ENCODE measurements around the gene NUP133.
A peak's percentile ranks its signal among the peaks of the same experiment; 100 is the strongest.
"Not testable (repeated sequence)": the region's sequence is repeated elsewhere in the genome, so short reads cannot be mapped to it uniquely, and the experiment has no call there.

The NUP133 gene

DNA sequence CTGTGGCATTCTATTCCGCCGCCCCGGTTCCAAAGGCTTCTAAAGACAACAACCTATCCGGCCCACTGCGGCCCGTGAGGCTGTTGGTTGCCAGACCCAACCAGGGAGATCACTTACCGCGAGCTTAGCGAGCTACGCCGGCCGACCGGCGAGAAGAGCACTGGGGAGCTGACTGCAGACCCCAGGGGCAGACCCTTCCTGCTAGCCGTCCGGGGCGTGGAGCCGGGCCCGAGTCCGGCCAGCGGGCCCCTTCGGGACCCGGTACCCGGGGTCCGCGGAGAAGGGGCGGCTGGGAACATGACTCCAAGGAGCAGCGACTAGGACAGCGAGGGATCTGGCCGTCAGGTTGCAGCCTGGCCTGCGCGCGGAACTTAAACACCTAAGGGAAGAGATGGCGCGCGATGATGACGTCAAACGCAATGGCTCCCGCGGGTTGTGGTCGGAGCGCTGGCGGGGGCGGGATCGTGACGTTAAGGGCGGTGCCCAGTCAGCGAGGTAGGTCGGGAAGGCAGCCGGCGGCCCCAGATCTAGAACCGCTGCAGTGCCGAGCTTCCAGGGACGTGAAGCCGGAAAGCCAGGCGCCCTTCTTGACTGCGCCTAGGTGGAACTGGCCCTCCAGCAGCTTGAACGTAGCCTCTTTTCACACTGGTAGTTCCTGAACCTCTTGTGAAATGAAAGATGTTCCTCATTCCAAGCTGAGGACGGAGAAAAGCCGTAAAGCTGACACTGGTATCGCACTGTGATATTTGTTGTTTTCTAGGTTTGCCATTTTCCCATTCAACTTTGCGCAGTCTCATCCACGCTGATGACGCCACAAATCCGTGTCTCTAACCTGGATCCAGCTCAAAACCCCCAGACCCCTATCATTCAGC lies at the start of gene NUP133:
NUP133 (minus strand) TSS at position 391 of the 872 bp plus-strand sequence; CDS start at position 299, 92 bp downstream.
- DNase-seq = peak; percentile 60 to 86

DNA sequence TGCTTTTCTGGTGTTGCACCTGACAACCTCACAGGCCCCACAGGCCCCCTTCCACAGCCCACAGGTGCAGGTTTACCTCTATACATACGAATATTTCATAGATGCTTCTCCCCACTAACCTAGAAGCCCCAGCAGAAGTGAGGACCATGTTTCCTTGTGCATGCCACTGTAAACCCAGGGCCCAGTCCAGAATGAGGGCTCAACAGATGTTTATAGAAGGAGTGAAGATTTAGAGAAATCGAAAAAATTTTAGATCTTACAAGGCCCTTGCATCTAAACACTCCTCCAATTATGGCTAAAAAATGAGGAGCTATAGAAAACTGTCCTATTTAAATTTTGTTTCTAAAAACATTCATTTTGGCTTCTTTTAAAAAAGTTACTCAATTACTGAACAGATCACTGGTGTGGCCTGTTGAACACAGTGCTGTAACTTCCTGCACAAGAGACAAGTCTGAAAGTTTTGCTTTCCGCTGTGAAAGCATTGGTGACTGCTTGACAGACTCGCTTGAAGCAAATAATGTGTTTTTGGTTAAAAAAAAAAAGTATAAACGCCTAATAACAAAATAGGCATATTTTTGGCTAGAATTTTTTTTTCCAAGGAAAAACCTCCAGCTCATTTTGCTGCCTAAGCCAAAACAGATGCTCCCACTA lies 49.2 kb upstream of the NUP133 start:
- no peak for DNase-seq

DNA sequence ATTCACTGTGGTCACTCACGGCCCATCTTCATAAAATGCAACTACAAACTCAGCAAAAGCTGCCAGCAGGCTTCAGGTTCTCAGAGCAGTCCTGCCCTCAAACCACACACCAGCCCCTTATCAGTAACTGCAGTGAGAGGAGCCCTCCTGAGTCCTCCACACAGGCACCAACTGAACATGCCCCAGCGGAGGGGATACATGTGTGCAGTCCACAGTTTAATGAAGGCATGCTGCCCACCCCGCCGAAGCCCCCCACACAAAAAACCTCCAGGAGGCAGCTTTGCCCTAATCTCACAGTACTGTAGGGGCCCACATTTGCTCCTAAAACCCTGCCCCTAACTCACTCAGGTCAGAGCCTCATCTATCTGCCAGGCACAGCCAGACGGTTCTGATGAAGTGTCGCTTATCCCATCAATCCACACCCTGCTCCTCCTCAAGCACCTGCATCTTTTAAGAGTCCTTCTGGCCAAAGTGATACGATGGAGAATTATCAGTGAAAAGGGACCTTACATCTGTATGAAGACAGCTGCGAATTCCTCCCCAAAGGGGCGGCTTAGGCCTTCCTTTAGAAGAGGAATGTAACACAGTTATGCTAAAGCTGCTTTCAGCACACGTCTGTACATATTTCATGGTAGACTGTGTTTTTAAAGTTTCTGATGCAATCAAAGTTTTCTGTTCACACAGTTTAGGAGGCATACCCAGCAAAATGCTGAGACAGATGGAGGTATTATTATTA lies 46.9 kb upstream of the NUP133 start:
- no peak for DNase-seq

DNA sequence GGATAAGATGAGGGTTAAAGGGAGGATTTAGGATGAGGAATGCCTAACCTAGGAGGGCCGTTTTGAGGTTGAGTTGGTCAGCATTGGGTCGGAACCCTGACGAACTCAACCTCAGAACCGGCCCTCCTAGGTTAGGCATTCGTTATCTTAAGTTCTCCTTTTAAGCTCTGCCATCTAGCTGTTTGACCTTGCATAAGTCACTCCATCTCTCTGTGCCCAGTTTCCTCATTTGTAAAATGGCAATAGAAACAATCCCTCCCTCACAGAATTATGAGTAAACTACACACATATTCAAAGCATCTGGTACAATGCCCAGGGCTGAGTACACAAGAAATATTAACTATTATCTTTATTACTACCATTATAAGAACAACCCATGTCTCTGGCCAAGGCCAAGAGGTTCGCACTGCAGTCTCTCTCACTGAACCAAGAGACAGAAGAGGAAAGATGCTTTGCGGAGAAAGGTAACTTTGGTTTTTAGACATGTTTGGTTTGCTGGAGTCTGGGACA lies 45.5 kb upstream of the NUP133 start:
- no peak for DNase-seq

DNA sequence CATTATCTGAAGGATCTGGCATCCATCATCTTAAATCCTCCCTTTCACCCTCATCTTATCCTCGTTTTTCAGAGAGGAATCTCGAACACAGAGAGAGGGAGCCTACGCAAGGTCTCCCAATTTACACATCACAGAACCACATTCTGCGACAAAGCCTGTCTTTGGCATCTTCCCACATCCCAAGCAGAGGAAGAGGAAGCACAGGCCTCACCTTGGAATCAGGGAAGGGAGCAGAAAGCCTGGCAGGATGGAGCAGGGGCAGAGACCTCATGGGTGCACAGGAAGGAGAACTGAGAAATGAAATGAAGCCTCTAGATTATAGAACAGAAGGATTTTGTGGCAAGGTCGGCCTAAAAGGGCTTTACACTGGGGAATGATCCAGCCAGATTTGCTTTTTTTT lies 44.6 kb upstream of the NUP133 start:
- DNase-seq = no peak

DNA sequence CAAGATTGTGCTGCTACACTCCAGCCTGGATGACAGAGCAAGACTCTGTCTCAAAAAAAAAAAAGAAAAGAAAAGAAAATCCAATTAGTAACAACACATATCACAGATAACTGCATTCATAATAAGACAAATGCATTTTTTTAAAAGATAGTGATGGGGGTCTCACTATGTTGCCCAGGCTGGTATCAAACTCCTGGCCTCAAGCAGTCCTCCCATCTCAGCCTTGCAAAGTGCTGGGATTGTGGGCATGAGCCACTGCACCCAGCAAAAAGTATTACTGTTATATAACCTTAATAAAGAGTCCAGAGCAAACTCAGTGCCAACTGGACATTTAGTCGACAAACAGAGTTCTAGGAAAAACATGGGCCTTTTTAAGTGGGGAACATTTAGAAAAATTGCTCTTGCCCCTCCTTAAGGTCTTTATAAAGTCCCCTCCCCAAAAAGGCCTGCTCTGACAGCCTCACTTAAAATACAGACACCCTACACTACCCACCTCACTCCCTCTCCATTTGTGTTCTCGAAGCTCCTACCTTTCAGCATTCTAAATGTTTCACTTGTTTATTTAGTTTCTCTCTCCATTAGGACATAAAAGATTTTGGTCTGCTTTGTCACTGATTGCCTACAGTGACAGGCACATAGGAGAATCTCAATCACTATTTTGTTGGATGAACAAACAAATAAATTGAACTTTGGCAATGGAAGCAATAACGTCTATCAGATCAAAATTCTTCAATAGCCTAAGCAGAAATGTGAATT lies 42.8 kb upstream of the NUP133 start:
- no peak for DNase-seq

DNA sequence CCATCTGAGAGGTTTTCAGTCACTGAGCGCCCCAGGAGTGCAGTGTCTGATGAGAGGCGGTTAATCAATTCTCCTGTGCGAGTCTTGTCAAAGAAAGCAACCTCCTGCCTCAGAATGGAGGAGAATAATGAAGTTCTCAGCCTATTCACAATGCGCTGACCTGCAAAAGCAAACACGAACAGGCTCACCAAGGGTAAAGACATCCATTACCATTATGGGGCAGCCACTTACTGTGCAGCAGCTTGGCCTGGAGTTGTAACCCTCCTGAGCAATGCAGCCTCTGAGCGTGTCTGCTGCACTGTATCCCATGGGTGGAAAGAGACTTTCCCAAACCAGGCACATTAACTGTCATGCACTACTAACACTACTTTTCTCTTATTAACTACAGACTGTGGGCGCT lies 39.4 kb upstream of the NUP133 start:
- DNase-seq = no peak

DNA sequence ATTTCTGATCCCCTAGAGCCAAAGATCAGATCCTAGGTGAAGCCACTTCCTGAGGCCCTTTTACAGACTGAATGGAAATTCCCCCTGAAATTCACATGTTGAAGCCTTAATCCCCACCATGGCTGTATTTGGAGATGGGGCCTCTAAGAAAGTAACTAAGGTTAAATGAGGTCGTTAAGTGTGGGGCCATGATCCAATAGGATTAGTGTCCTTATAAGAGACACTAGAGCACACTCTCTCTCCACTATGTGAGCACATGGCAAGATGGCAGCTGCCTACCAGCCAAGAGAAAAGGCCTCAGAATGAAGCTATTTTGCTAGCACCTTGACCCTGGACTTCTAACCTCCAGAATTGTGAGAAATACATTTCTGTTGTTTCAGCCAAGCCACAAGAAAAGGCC lies 36.4 kb upstream of the NUP133 start:
- no peak for DNase-seq

DNA sequence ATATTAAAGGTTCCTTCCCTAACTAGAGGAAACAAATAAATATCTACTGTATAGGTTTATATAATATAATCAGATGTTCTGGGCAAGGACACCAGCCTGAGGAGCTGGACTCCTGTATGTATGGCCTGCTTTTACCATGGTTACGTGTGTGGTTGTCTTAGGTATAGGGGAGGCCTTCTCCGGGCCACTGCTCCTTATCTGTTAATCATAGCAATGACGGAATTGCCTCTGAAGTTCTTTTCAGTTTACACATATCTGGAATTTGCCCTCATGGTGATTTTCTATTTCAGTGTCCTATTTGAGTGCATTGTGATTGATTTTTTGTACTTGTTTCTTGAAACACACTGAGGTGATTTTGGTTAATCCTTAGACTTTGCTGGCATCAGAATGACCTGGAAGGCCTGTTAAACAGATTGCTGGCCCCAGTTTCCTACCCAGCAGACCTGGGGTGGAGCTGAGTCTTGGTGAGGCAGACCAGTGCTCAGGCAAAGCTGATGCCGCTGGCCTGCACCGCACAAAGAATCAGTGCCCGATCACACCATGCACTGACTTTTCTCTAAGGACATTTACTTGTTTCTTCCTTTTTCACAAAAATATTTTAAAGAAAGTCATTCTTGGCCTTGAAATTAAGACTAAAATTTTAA lies 31.8 kb upstream of the NUP133 start:
- no peak for DNase-seq

DNA sequence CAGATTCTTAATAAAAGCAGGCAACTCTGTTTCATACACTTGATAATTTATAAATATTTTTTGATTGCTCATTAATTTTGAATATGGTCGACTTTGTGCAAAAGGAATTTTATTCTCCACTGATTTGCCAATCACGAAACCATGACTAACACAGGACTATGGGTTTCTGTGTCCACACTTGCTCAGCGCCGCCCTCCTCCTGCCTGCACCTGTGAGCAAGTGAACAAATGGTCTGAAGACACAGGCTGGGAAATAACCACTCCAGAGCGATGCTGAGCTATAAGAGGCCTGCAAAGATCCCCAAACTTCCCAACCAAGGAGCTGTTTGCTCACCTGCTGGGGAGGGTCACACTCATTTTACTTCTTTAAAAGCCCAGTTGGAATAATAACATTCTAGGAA lies 30.8 kb upstream of the NUP133 start:
- no peak for DNase-seq

DNA sequence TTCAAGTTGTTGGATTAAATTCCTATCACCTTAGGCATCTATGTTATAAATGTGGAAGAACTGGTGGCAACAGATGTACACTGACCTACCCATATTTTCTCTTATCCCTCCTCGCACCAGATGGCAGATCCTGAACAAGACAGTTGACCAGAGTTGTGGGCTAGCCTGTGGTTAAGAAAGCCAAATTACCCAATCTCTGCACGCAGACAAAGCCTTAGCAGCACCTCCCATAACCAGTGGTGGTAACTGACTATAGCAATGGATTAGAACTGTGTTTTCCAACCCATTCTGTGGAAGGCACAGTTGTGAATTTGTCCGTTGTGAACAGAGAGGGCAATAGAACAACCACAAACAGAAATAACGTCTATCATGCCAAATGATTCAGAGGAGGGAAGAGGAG lies 29.8 kb upstream of the NUP133 start:
- no peak for DNase-seq

DNA sequence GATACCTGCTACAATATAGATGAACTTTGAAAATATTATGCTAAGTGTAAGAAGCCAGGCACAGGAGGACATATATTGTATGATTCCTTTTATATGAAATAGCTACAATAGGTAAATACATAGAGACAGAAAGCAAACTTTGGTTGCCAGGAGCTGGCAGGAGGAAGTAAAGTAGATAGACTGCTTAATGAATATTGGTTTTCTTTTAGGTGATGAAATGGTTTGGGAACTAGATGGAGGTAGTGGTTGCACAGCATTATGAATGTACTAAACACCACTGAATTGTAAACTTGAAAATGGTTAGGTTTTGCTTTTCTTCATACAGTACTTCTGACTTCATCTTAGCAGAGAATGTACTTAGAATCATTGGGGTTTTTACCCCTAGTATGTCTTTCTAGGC lies 28.8 kb upstream of the NUP133 start:
- no peak for DNase-seq

DNA sequence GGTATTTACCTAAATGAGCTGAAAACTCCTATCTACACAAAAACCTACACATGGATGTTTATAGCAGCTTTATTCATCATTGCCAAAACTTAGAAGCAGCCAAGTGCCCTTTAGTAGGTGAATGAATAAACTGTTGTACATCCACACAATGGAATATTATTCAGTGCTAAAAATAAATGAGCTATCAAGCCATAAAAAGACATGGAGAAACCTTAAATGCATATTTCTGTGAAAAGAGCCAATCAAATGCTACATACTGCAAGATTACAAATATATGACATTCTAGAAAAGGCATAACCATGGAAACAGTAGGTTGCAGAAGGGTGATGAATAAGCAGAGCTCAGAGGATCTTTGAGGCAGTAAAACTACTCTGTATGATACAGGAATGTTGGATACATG lies 27.1 kb upstream of the NUP133 start:
- no peak for DNase-seq

DNA sequence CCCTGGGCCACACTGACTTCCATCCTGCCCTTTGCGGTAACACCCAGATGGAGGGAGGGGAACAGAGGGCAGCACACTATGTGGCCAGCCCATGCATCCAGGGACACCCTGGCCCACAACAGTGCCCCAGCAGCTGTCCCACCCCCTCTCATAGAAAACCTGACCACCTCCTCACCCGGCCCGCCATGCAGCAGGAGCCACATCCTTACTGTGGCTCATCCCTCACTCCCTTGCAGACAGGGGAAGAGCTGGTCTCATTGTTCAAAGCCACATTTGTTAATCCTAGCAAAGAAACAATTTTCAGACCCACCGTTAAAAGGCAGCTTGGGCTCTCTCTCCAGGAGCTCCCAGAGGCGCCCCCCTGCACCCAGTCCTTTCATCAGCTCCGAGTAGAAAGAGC lies 23.2 kb upstream of the NUP133 start:
- DNase-seq = no peak

DNA sequence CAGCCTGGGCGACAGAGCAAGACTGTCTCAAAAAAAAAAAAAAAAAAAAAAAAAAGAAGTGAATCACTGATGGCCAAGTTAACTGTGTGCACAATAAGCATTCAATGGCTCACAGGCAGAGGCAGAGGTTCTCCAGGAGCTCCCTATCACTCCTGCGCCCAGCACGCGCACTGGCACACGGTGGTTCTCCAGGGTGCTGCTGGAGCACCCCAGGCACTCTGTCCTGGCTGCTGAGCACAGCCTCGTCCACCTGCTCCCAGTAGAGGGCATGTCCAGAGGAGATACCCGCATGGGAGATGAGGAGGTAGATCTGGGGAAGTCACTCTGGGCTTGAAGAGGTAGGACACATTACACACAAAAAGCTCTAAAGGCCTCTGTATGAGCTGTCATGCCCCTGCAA lies 21.5 kb upstream of the NUP133 start:
- DNase-seq = no peak

DNA sequence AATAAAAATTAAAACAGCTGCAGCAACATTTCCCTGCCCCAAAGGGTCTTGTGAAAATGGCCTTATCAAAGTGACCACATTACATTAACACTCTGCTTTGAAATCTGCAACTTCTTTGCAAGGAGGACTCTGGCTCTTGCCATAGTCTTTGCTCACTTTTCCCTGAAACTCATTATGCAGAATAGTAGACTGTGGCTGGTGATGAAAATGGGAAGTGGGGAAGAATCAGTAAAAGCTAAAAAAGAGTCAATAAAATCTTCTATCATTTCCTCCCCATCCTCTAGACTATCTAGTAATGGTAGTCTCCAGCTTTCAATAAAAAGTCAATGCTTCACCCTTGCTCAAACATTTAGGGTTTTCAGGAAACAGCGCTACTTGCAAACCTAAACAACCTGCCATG lies 18.6 kb upstream of the NUP133 start:
- DNase-seq = no peak

DNA sequence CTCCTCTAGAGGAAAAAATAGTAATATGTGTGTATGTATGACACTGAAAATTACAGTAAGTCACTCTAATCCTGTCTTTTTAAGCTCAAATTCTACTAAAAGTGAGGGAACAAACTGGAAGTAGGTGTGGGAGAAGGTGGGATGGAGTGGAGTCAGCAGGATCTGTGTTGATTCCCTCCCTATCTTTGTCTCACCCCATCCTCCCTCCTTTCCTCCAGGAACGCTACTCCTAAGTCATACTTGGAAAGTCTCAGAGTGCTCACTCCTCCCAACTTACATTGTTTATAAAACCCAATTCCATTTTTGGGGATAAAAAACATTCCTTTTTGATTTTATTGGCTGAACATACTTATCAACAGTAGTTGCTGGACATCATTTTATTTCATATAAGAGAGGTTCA lies 14.9 kb upstream of the NUP133 start:
- no peak for DNase-seq

DNA sequence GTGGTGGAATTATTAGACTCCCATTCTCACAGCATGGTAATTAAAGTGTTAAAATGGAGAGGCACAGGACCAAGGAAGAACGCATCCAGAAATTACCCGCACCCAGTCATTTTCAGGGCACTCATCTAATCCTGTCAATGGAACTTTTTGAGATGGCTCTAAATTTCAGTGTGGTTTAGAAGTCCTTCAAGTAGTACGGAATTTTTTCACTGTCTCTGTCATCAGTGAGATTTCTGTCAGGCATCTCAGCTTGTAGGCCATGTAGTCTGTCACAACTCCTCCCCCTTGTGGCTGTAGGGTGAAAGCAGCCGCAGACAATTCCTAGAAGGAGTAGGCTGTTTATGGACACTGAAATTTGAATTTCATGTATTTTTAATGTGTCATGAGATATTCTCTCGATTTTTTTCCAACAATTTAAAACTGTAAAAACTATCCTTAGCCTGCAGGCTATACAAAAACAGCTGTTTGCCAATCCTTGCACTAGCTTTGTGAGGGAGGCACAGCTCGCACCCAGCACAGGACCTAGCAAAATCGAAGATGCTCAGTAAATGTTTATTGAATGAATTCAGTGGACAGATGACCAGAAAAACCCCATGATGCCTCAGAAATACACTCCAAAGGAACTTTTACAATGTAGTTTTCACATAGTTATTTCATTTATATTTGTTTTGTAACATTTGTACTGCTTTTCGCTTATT lies 6.6 kb upstream of the NUP133 start:
- peak in 1 of 2 experiments; percentile 47 for DNase-seq

DNA sequence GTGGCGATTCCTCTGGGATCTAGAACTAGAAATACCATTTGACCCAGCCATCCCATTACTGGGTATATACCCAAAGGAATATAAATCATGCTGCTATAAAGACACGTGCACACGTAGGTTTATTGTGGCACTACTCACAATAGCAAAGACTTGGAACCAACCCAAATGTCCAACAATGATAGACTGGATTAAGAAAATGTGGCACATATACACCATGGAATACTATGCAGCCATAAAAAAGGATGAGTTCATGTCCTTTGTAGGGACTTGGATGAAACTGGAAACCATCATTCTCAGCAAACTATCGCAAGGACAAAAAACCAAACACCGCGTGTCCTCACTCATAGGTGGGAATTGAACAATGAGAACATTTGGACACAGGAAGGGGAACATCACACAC lies 3.5 kb upstream of the NUP133 start:
- DNase-seq = not testable (repeated sequence)

DNA sequence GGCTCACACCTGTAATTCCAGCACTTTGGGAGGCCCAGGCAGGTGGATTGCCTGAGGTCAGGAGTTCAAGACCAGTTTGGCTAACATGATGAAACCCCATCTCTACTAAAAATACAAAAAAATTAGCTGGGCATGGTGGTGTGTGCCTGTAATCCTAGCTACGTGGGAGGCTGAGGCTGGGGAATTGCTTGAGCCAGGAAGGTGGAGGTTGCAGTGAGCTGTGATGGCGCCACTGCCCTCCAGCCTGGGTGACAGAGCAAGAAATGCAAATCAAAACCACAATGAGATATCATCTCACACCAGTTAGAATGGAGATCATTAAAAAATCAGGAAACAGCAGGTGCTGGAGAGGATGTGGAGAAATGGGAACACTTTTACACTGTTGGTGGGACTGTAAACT lies 3.1 kb upstream of the NUP133 start:
- not testable (repeated sequence) for DNase-seq

DNA sequence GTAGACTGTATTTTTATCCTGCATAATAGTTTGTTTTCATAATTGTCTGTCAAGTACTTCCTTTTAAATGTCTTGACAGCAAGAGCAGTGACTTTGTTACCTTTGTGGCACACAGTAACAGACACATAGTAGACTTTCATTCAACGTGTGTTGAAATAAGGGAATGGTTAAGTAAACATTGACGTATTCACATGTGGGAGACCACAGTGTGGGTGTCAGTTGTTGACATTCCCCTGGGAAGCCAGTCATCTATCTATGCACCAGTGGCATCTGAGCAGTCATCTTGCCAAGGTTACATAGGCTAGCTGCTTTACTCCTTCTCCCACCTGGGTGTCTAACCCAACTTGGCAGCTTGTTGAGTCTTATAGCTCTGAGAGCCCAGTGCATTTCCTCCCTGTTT lies 1.4 kb upstream of the NUP133 start:
- DNase-seq = no peak

Data from cerebellar nuclear complex (tissue), 1 donor.